NCI-H1417 treated with DMSO at 0.1 percent for 48 hours (cell line): ENCODE results near the gene ZDHHC11B.

ENCODE experiments used
- DNase-seq: peaks from one replicate; lab custom pipeline; 2025; lab: John Stamatoyannopoulos, UW

The ZDHHC11B gene

GRCh38 chr5:673161-673830 lies 111.2 kb downstream of the ZDHHC11B start:
- DNase-seq = no peak

- DNase-seq = peak; percentile 83
These were observed 112.0 kb downstream of the ZDHHC11B start for GRCh38 chr5:672329-673160.

GRCh38 chr5:671459-672328 lies 112.8 kb downstream of the ZDHHC11B start:
- peak; percentile 36 for DNase-seq

GRCh38 chr5:670396-671270 lies 113.9 kb downstream of the ZDHHC11B start:
- DNase-seq = no peak

GRCh38 chr5:669842-670395 lies 114.6 kb downstream of the ZDHHC11B start:
- DNase-seq = no peak

- DNase-seq = no peak
These were observed 115.3 kb downstream of the ZDHHC11B start for GRCh38 chr5:669111-669841.

GRCh38 chr5:668283-668995 lies 116.1 kb downstream of the ZDHHC11B start:
- no peak for DNase-seq

GRCh38 chr5:666816-667498 lies 117.6 kb downstream of the ZDHHC11B start:
- no peak for DNase-seq

GRCh38 chr5:665956-666711 lies 118.4 kb downstream of the ZDHHC11B start:
- DNase-seq = no peak

GRCh38 chr5:665541-665955 lies 119.0 kb downstream of the ZDHHC11B start:
- no peak for DNase-seq

- no peak for DNase-seq
These were observed 119.6 kb downstream of the ZDHHC11B start for GRCh38 chr5:664994-665360.

GRCh38 chr5:664343-664993 lies 120.1 kb downstream of the ZDHHC11B start:
- DNase-seq = no peak

GRCh38 chr5:663436-664342 lies 120.8 kb downstream of the ZDHHC11B start:
- DNase-seq = no peak

GRCh38 chr5:662751-663435 lies 121.6 kb downstream of the ZDHHC11B start:
- DNase-seq = no peak

GRCh38 chr5:661891-662750 lies 122.4 kb downstream of the ZDHHC11B start:
- DNase-seq = no peak
